HuH-7.5 (cell line): Measurements from ENCODE around the gene NDUFS4.
"Not testable (repeated sequence)": the region's sequence is repeated elsewhere in the genome, so short reads cannot be mapped to it uniquely, and the experiment has no call there.

Experiments used
- DNase-seq: peaks from one replicate; pipeline ENCODE4 v3.0.0; 2011; ENCODE audit warnings: low spot score

NDUFS4 gene

GRCh38 chr5:53575101-53575500, 14.7 kb downstream of the NDUFS4 start:
- DNase-seq, result no peak

- no peak for DNase-seq
These were observed 15.4 kb downstream of the NDUFS4 start for GRCh38 chr5:53575831-53576230.

DNA sequence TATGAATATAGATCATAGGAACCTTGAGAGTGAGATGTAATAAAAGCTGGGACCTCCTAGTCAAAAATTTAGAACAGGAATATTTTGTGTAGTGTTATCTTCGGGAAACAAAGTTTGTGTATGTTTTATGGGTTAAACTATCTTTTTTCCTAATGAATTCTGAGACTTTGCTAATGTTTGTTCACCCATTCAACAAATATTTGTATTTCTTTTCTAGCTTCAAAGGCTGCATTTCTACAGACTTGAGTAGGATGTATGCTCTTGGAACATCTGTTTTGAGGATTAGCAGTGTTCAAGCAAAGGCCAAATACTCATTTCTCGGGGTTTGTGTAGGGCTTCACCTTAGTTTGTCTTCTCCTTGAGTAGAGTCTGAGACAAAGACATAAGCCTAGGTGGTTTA, 16.2 kb downstream of the NDUFS4 start:
- no peak for DNase-seq

GRCh38 chr5:53578854-53579253, 18.4 kb downstream of the NDUFS4 start:
- no peak for DNase-seq

GRCh38 chr5:53580547-53580946, 20.1 kb downstream of the NDUFS4 start:
- DNase-seq, result no peak

DNA sequence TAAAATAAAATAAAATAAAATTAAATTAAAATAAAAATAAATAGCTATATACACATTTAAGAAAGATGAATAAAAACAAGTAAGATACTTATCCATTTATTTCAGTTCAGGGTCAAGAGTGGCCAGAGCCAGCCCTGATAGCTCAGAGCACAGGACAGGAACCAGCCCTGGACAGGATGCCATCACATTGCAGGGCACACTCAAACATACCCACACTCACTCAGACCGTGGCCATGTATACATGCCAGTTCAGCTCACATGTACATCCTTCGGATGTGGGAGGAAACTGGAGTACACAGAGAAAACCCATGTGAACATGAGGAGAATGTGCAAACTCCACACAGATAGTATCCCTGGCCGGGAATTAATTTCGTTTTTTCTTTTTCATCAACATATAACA, 21.8 kb downstream of the NDUFS4 start:
- no peak for DNase-seq

GRCh38 chr5:53590759-53591158, 30.3 kb downstream of the NDUFS4 start:
- no peak for DNase-seq

DNA sequence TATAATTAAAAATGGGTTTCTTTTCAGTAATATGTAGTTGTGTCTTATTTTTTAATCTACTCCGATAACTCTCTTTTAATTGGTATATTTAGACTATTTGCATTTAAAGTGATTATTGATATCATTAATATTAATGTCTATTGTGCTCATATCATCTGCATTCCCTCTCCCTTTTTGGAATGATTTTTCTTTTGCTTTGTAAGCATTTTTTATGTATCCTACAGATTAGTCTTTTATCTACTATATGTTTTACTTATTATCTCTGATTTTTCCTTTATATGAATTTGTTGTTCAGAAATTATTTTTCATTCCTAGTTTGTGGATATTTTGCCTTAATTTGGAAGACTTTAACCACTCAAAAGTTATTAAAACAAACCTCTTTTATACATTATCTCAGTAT, 34.0 kb downstream of the NDUFS4 start:
- no peak for DNase-seq

GRCh38 chr5:53597894-53598293, 37.5 kb downstream of the NDUFS4 start:
- DNase-seq, result no peak

GRCh38 chr5:53601570-53601969, 41.1 kb downstream of the NDUFS4 start:
- DNase-seq, result no peak

DNA sequence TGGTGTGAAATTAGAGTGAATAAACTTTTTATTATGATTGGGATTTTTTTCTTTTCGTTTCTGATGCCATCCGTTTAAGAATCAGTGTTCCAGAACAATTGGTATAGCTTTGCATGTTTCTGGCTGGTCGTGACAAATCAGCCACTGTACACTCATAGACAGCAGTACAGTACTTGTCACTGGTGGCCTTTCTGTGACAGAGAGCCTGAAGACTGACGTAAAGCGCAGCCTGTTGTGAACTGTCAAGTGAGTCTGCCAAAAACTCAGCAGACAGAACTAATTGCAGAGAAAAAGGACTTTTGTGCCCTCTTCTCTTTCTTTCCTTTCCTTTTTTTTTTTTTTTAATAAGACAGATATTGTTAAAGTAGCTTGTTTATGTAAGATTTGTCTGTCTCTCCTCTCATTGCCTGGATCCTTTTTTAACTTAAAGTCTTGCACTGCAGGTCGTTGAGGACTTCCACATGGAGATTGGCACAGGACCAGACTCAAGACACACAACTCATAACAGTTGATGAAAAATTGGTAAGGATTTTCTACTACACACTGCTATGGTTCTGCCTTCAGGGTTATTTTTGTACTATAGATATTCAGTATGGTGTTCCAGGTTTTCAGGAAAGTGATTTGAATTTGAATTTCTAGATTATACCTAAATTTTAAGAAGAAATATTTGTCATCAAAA, 42.7 kb downstream of the NDUFS4 start:
- no peak for DNase-seq

DNA sequence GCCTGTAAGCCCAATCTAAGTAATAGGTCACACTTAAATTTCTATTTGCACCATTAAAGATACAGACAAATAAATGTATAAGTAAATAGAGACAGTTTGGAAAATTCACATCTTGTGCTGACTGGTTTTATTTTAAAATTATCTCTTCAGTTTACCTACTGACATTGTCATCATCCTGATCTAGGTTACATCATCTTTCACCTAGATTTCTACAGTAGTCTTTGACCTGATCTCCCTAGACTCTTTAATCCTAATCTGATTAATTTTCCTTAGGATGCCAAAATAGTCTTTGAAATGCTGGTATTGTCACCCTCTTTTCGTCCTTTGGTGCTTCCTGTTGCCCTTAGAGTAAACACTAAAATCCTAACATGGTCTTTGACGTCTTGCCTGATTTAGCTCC, 43.9 kb downstream of the NDUFS4 start:
- DNase-seq, result no peak

DNA sequence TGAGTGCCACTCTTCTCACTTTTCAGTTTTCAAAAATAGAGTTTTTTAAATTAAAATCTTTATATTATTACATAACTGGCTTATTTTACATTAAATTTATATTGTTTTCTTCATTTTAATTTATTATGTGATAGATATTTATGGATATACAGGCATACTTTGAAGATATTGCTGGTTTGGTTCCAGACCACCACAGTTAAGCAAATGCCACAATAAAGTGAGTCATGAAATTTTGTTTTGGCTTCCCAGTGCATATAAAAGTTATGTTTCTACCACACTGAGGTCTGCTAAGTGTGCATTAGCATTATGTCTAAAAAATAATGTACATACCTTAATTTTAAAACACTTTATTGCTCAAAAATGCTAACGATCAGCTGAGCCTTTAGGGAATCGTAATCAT, 47.4 kb downstream of the NDUFS4 start:
- DNase-seq, result no peak

DNA sequence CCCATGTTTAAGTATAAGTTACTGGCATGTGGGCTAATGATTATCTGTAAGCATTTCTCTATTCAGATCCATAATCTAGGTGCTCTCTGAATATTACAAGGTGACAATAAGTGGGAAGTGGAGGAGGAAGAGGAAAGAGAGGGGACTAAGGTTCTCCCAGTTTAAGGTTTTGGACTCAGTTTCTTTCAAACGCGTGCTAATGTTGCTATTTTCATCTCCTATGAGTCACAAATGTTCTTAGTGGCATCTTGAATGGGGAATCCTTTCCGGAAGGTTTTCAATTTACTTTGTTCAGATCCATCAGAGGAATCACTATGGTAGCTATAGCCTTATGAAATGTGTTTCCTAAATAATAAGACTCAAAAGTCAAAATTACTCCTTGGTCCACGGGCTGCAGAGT, 48.5 kb downstream of the NDUFS4 start:
- DNase-seq, result not testable (repeated sequence)

GRCh38 chr5:53613061-53613460, 52.6 kb downstream of the NDUFS4 start:
- no peak for DNase-seq

DNA sequence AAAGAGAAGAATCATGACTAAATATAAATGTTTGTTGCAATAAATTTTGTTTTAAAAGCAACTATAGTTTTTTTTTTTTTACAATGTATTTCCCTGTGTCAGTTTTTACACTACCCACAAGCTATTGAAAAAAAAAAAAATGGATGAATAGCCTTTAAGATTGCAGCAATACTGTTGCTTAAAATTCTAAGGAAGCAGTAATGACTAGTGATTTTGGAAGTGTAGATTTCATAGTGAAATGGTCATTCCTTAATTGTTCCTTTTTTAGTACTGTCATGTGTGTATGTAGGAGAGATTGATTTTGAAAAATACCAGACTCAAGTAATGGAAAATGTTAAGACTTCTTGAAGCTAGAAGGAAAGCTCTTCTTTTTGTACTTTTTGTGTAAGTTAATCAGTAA, 53.1 kb downstream of the NDUFS4 start:
- no peak for DNase-seq

- DNase-seq, result no peak
These were observed 54.0 kb downstream of the NDUFS4 start for GRCh38 chr5:53614376-53614885.

GRCh38 chr5:53616939-53617549, 56.6 kb downstream of the NDUFS4 start:
- DNase-seq, result no peak

DNA sequence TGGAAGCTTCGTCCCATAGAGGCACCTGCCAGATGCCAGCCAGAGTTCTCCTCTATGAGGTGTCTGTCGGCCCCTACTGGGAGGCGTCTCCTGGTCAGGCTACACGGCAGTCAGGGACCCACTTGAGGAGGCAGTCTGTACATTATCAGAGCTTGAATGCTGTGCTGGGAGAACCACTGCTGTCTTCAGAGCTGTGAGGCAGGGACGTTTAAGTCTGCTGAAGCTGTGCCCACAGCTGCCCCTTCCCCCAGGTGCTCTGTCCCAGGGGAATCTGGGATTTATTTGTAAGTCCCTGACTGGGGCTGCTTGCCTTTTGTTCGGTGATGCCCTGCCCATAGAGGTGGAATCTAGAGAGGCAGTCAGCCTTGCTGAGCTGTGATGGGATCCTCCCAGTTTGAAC, 70.8 kb downstream of the NDUFS4 start:
- DNase-seq, result no peak

DNA sequence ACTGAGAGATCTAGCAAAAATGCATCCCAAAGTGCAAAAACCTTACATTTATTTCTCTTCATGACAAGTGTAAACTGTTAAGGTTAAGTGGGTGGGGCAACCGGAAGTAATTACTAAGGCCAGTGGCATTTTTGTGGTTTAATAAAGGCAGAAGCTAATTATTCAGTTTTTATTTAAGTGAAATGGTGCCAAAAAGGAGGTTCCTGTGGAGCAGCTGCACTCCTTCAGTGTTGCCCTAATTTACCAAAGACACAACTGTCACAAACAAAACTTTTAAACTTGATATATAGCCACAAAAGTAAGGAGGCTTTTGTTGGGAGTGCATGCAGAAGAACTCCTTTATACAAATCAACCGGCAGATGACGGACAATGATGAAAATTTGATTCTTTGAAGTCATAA, 81.6 kb downstream of the NDUFS4 start:
- DNase-seq, result no peak

DNA sequence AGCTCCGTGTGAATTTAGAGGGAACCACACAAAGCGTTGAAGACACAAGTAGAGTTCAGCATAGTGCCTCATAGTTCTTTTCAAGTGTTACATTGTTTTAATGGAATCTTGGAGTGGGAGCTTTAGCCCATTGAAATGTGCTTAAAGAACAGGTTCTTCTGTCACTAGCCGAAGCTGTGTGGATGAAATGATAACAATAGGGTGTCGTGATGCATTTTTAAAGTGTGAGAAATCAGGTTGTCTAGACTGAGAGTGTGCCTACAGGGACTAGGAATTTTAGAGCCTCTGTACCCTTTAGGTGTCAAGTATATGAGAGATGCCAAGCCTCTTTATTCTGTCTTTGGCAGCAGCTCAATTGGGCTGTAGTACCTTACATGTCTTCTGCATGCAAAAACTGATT, 83.0 kb downstream of the NDUFS4 start:
- no peak for DNase-seq

- no peak for DNase-seq
These were observed 84.6 kb downstream of the NDUFS4 start for GRCh38 chr5:53645078-53645477.

DNA sequence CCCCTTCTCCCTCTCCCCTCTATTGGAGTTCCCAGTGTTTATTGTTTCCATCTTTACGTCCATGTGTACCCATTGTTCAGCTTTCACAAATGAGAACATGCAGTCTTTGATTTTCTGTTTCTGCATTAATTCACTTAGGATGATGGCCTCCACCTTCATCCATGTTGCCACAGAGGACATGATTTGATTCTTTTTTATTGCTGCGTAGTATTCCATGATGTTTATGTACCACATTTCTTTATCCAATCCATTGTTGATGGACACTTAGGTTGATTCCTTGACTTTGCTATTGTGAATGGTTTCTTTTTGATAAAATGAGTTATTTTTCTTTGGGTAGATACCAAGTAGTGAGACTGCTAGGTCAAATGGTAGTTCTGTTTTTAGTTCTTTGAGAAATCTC, 88.9 kb downstream of the NDUFS4 start:
- DNase-seq, result no peak

DNA sequence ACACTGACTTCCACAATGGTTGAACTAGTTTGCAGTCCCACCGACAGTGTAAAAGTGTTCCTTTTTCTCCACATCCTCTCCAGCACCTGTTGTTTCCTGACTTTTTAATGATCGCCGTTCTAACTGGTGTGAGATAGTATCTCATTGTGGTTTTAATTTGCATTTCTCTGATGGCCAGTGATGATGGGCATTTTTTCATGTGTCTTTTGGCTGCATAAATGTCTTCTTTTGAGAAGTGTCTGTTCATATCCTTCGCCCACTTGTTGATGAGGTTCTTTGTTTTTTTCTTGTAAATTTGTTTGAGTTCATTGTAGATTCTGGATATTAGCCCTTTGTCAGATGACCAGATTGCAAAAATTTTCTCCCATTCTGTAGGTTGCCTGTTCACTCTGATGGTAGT, 100.1 kb downstream of the NDUFS4 start:
- not testable (repeated sequence) for DNase-seq
